ENCODE results near the gene FSIP1. TPM values are rescaled to one million over a fixed set of nuclear protein-coding genes. Genes with fewer than 3 reads are reported as not detected.

FSIP1 gene
- total RNA-seq, 1 experiment from 2014 or later = 3.2 TPM

- no peak for DNase-seq (ENCODE audit: unreplicated experiment)
- Mint-ChIP-seq H3K36me3 (ENCODE audit: insufficient read depth, unreplicated experiment) (peaks cover 52% of the 10 kb centered on the region), H3K27ac (ENCODE audit: low read depth, unreplicated experiment) (no peak overlapping the region), H3K9me3 (ENCODE audit: unreplicated experiment) (no peaks in the 10 kb centered on the region), H3K4me1 (ENCODE audit: insufficient read depth, unreplicated experiment) (peaks cover 17% of the 10 kb centered on the region), H3K27me3 (ENCODE audit: insufficient read depth, unreplicated experiment) (no peaks in the 10 kb centered on the region), H3K4me3 (ENCODE audit: unreplicated experiment) (no peak overlapping the region)
- no TSS peak for BruUV-seq (replicated peaks)
- POLR2A ChIA-PET = interaction anchor here (0.6 to 2.9 kb wide), 11 partner anchors 9 to 426 kb away, joined by 3 to 14 read pairs (median 3); partner anchors contain the start of gene THBS1
- TF ChIP-seq CTCF (IDR thresholded peaks at IDR 0.05; ENCODE audit: unreplicated experiment) = no peak
- intact Hi-C loops (cut with micrococcal nuclease) = no loop called here
- CTCF ChIA-PET = interaction anchor here (0.6 to 2.9 kb wide), 8 partner anchors 16 to 898 kb away, joined by 3 to 8 read pairs (median 3); no protein-coding TSS in a partner anchor
Measured at GRCh38 chr15:39598186-39598850, 184.3 kb downstream of the FSIP1 start.

DNA sequence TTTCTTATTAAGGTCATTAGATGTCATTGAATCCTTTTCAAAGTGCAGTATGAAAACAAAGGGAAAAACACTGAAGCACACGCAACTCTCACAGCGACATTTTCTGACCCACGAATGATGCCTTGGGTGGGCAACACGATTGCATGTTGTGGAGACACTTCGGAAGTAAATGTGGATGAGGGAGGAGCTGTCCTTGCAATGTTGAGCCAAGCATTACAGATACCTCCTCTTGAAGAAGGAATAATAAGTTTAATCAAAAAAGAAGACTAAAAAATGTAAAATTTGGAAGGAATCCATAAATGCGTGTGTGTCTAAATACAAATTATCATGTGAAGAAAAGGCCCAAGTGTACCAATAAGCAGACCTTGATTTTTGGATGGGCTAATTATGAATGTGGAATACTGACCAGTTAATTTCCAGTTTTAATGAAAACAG lies 184.9 kb downstream of the FSIP1 start:
- no peaks in the 10 kb centered on the region for H3K9me3 Mint-ChIP-seq (ENCODE audit: unreplicated experiment)
- intact Hi-C loops (cut with micrococcal nuclease) = no loop called here
- no TSS peak for BruUV-seq (replicated peaks)
- ChIA-PET CTCF (interaction anchor here (1.3 to 2.9 kb wide), 3 partner anchors 16 to 159 kb away, joined by 3 to 8 read pairs (median 4); no protein-coding TSS in a partner anchor), POLR2A (interaction anchor here (1.0 to 2.9 kb wide), 5 partner anchors 10 to 31 kb away, joined by 3 to 14 read pairs (median 3); no protein-coding TSS in a partner anchor)
- H3K36me3 Mint-ChIP-seq (ENCODE audit: insufficient read depth, unreplicated experiment) = peaks cover 57% of the 10 kb centered on the region
- no peak for TF ChIP-seq CTCF (IDR thresholded peaks at IDR 0.05; ENCODE audit: unreplicated experiment)
- DNase-seq (ENCODE audit: unreplicated experiment) = no peak
- H3K27ac Mint-ChIP-seq (ENCODE audit: low read depth, unreplicated experiment) = no peak overlapping the region
- H3K4me1 Mint-ChIP-seq (ENCODE audit: insufficient read depth, unreplicated experiment) = peaks cover 17% of the 10 kb centered on the region
- no peaks in the 10 kb centered on the region for H3K27me3 Mint-ChIP-seq (ENCODE audit: insufficient read depth, unreplicated experiment)
- no peak overlapping the region for H3K4me3 Mint-ChIP-seq (ENCODE audit: unreplicated experiment)

DNA sequence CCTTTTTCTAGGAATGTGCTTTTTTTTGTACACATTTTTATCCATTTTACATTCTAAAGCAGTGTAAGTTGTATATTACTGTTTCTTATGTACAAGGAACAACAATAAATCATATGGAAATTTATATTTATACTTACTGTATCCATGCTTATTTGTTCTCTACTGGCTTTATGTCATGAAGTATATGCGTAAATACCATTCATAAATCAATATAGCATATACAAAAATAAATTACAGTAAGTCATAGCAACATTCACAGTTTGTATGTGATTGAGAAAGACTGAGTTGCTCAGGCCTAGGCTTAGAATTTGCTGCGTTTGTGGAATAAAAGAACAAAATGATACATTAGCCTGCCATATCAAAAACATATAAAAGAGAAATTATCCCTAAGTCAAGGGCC lies 185.3 kb downstream of the FSIP1 start:
- Mint-ChIP-seq H3K27ac (ENCODE audit: low read depth, unreplicated experiment) (no peak overlapping the region), H3K9me3 (ENCODE audit: unreplicated experiment) (no peaks in the 10 kb centered on the region), H3K36me3 (ENCODE audit: insufficient read depth, unreplicated experiment) (peaks cover 61% of the 10 kb centered on the region), H3K4me3 (ENCODE audit: unreplicated experiment) (no peak overlapping the region), H3K27me3 (ENCODE audit: insufficient read depth, unreplicated experiment) (no peaks in the 10 kb centered on the region), H3K4me1 (ENCODE audit: insufficient read depth, unreplicated experiment) (peaks cover 17% of the 10 kb centered on the region)
- POLR2A ChIA-PET = interaction anchor here (1.5 kb wide), 1 partner anchor 21 kb away, joined by 3 read pairs; no protein-coding TSS in a partner anchor
- BruUV-seq (replicated peaks) = no TSS peak
- no peak for TF ChIP-seq CTCF (IDR thresholded peaks at IDR 0.05; ENCODE audit: unreplicated experiment)
- no peak for DNase-seq (ENCODE audit: unreplicated experiment)
- intact Hi-C loops (cut with micrococcal nuclease) = no loop called here
- CTCF ChIA-PET = interaction anchor here (1.5 to 2.9 kb wide), 2 partner anchors 89 to 160 kb away, joined by 3 to 8 read pairs; no protein-coding TSS in a partner anchor

GRCh38 chr15:39596358-39597051 lies 186.1 kb downstream of the FSIP1 start:
- POLR2A ChIA-PET = interaction anchor here (0.6 to 1.2 kb wide), 2 partner anchors 177 to 419 kb away, joined by 3 to 4 read pairs; no protein-coding TSS in a partner anchor

More at GRCh38 chr15:39596358-39597051, 186.1 kb downstream of the FSIP1 start:
- CTCF ChIA-PET = interaction anchor here (0.8 to 1.2 kb wide), 4 partner anchors 14 to 161 kb away, joined by 3 to 5 read pairs (median 4); no protein-coding TSS in a partner anchor
- intact Hi-C loops (cut with micrococcal nuclease) = no loop called here
- no TSS peak for BruUV-seq (replicated peaks)
- no peak for DNase-seq (ENCODE audit: unreplicated experiment)
- peaks cover 17% of the 10 kb centered on the region for H3K4me1 Mint-ChIP-seq (ENCODE audit: insufficient read depth, unreplicated experiment)
- no peaks in the 10 kb centered on the region for H3K27me3 Mint-ChIP-seq (ENCODE audit: insufficient read depth, unreplicated experiment)
- peaks cover 70% of the 10 kb centered on the region for H3K36me3 Mint-ChIP-seq (ENCODE audit: insufficient read depth, unreplicated experiment)
- H3K27ac Mint-ChIP-seq (ENCODE audit: low read depth, unreplicated experiment) = peak overlapping the region; percentile 81
- no peaks in the 10 kb centered on the region for H3K9me3 Mint-ChIP-seq (ENCODE audit: unreplicated experiment)
- TF ChIP-seq CTCF (IDR thresholded peaks at IDR 0.05; ENCODE audit: unreplicated experiment) = no peak
- H3K4me3 Mint-ChIP-seq (ENCODE audit: unreplicated experiment) = no peak overlapping the region
